HEK293 (cell line): Measurements from ENCODE around the gene MAPK8IP3.

Source experiments
- KLF17 ChIP-seq: fragments of 450-650 bp; formaldehyde crosslinking; IDR thresholded peaks from 2 replicates; pipeline ENCODE4 v1.5.1; 2016; ENCODE audit warnings: missing biosample characterization, missing genetic modification characterization
- PRDM6 ChIP-seq: fragments of 450-650 bp; formaldehyde crosslinking; IDR thresholded peaks from 2 replicates; pipeline ENCODE4 v1.5.1; 2017; ENCODE audit warnings: missing biosample characterization, missing genetic modification characterization
- REST ChIP-seq: fragments of 450-650 bp; formaldehyde crosslinking; IDR thresholded peaks from 2 replicates; pipeline ENCODE4 v1.5.1; 2016; ENCODE audit warnings: missing biosample characterization, missing genetic modification characterization
- SETDB1 ChIP-seq: IDR thresholded peaks from one replicate; pipeline ENCODE4 v1.6.1; 2017; ENCODE audit warnings: mild to moderate bottlenecking, low read length, moderate library complexity, mixed read lengths; ENCODE audit not compliant: insufficient read length
- TCF7L2 ChIP-seq: IDR thresholded peaks from 2 replicates; pipeline ENCODE4 v1.6.1; 2011; ENCODE audit warnings: low read depth, mild to moderate bottlenecking, inconsistent platforms, low read length, moderate library complexity, borderline replicate concordance
- ZBTB49 ChIP-seq: fragments of 450-650 bp; formaldehyde crosslinking; IDR thresholded peaks from 2 replicates; pipeline ENCODE4 v1.5.1; 2016; ENCODE audit warnings: missing biosample characterization, missing genetic modification characterization, low read depth
- ZBTB7A ChIP-seq: fragments of 450-650 bp; formaldehyde crosslinking; IDR thresholded peaks from 2 replicates; pipeline ENCODE4 v1.5.1; 2016; ENCODE audit warnings: low read depth, missing biosample characterization, missing genetic modification characterization
- ZNF148 ChIP-seq: fragments of 450-650 bp; formaldehyde crosslinking; IDR thresholded peaks from 2 replicates; pipeline ENCODE4 v1.5.0; 2017; ENCODE audit warnings: missing biosample characterization, missing genetic modification characterization, borderline replicate concordance
- ZNF19 ChIP-seq: fragments of 450-650 bp; formaldehyde crosslinking; IDR thresholded peaks from 2 replicates; pipeline ENCODE4; 2016; ENCODE audit warnings: missing biosample characterization, missing genetic modification characterization, low read depth
- ZNF23 ChIP-seq: fragments of 450-650 bp; formaldehyde crosslinking; IDR thresholded peaks from 2 replicates; pipeline ENCODE4 v1.5.1; 2016; ENCODE audit warnings: missing biosample characterization, missing genetic modification characterization, borderline replicate concordance
- ZNF513 ChIP-seq: fragments of 450-650 bp; IDR thresholded peaks from 2 replicates; pipeline ENCODE4 v1.5.1; 2018; ENCODE audit warnings: missing biosample characterization, missing genetic modification characterization
- ZNF707 ChIP-seq: fragments of 450-650 bp; formaldehyde crosslinking; IDR thresholded peaks from 2 replicates; pipeline ENCODE4 v1.5.1; 2016; ENCODE audit warnings: missing biosample characterization, missing genetic modification characterization
- TF ChIP-seq, protein P1 (sequence below): fragments of 450-650 bp; formaldehyde crosslinking; IDR thresholded peaks from 2 replicates; pipeline ENCODE4 v1.5.1; 2016; ENCODE audit warnings: missing biosample characterization, missing genetic modification characterization

DNA sequence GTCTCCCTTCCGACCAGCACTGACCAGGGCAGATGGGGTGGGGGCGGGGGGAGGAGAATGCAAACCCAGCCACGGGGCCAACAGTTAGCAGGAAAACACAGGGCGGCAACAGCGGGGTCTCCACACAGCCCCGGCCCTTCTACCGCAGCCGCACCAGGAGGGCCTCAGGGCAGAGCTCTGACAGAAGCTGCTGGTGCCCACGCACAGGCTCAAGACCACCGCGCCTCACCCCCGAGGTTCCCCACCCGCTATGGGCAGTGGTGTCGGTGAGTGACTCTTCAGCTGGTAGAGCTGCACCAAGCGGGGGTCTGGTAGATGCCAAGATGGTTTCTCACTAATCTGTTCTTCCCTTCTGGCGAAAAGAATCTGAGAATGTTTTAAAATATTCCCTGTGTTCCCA lies 104.5 kb downstream of the MAPK8IP3 start:
- TF ChIP-seq KLF17 (tag by site-specific recombination) (no peak), TCF7L2 (no peak), ZNF19 (tag by site-specific recombination) (no peak), ZNF148 (no peak), ZNF513 (tag by site-specific recombination) (no peak), PRDM6 (tag by site-specific recombination) (no peak), ZBTB49 (tag by site-specific recombination) (no peak), ZNF707 (tag by site-specific recombination) (no peak), SETDB1 (no peak), ZNF23 (tag by site-specific recombination) (no peak), REST (tag by site-specific recombination) (no peak), ZBTB7A (tag by site-specific recombination) (no peak)
- TF ChIP-seq, protein P1, sequence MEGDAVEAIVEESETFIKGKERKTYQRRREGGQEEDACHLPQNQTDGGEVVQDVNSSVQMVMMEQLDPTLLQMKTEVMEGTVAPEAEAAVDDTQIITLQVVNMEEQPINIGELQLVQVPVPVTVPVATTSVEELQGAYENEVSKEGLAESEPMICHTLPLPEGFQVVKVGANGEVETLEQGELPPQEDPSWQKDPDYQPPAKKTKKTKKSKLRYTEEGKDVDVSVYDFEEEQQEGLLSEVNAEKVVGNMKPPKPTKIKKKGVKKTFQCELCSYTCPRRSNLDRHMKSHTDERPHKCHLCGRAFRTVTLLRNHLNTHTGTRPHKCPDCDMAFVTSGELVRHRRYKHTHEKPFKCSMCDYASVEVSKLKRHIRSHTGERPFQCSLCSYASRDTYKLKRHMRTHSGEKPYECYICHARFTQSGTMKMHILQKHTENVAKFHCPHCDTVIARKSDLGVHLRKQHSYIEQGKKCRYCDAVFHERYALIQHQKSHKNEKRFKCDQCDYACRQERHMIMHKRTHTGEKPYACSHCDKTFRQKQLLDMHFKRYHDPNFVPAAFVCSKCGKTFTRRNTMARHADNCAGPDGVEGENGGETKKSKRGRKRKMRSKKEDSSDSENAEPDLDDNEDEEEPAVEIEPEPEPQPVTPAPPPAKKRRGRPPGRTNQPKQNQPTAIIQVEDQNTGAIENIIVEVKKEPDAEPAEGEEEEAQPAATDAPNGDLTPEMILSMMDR: no peak
